ENCODE results near the gene BCL2.
A peak's percentile ranks its signal among the peaks of the same experiment; 100 is the strongest.

BCL2 gene

DNA sequence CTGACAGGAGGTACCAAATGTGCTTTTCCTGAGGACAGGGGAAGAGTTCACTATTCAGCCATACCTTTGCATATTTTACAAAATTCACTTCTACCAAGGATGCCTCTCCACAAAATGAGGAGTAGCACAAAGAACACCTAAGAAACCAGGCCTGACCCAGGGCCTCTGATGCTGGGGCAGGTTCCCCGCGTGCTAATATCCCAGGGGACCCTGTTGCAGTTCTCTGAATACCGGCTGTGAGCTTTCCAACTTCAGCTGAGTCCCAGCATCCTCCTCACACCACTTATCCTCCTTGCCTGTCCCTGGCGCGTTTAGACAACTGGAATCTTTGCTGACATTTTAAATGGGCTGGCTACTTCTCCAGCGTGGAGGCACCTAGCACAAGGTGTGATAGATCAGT, 142.3 kb downstream of the BCL2 start:
- no peak for DNase-seq
- Histone ChIP-seq H4K8ac (ENCODE audit: low read depth, low read length) (no peak overlapping the region), H3K36me3 (ENCODE audit: control insufficient read depth in 1 of 2, insufficient read depth in 2 of 2, low read length in 2 of 2) (no peaks in the 10 kb centered on the region), H3K9me3 (ENCODE audit: insufficient read depth, low read depth, low read length) (no peaks in the 10 kb centered on the region), H4K91ac (ENCODE audit: low read depth, low read length) (no peak overlapping the region), H3K23ac (ENCODE audit: low read length) (no peak overlapping the region), H4K12ac (ENCODE audit: low read depth, low read length) (no peak overlapping the region), H3K9ac (ENCODE audit: low read length) (no peak overlapping the region), H3K4ac (ENCODE audit: low read depth, low read length) (no peak overlapping the region), H3K4me2 (ENCODE audit: low read length) (no peak overlapping the region), H2BK12ac (ENCODE audit: low read length) (no peak overlapping the region), H3K4me3 (ENCODE audit: low read depth, low read length) (no peak overlapping the region), H3K79me2 (ENCODE audit: control insufficient read depth, insufficient read depth, low read length, poor library complexity) (no peaks in the 10 kb centered on the region), H3K18ac (ENCODE audit: low read length) (no peak overlapping the region), H2AK5ac (ENCODE audit: low read length) (no peak overlapping the region), H3K27ac (ENCODE audit: low read depth, low read length) (no peak overlapping the region), H3K4me1 (ENCODE audit: control insufficient read depth in 1 of 2, insufficient read depth in 2 of 2, low read length in 2 of 2) (peaks cover 0 to 2% of the 10 kb centered on the region in 2 experiments), H3K14ac (ENCODE audit: low read length) (no peak overlapping the region), H2BK5ac (ENCODE audit: low read depth, low read length, poor library complexity) (no peak overlapping the region), H2BK120ac (ENCODE audit: insufficient read depth, low read length, poor library complexity) (no peak overlapping the region), H3K79me1 (ENCODE audit: low read length) (no peaks in the 10 kb centered on the region), H2AFZ (ENCODE audit: insufficient read depth, low read length, poor library complexity) (no peak overlapping the region), H3K27me3 (ENCODE audit: insufficient read depth, low read length) (no peaks in the 10 kb centered on the region)
- no CpG with 5 or more reads among the region's 6 CpGs for WGBS (ENCODE audit: extremely low coverage, insufficient coverage, insufficient read length)

DNA sequence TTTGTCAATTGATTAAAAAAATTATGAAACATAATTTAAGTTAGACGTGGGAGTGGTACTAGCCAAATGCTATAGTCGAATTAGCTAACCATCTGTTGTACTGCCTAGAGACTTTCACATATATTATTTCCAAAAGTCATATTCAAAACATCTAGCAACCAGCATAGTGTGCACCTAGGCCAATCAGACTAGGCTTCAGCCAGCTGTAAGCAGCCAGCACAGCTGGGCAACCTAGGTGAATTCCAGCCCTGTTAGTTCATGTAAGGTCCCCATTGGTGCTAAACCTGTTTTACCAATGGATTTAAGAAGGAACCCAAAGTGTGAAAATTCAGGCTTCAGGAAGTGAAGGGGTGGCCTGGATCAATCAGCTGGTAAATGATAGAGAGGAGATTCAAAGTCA, 144.3 kb downstream of the BCL2 start:
- no peaks in the 10 kb centered on the region for H3K36me3 ChIP-seq (ENCODE audit: control insufficient read depth in 1 of 2, insufficient read depth in 2 of 2, low read length in 2 of 2)
- no peak overlapping the region for H3K4ac ChIP-seq (ENCODE audit: low read depth, low read length)
- H2BK5ac ChIP-seq (ENCODE audit: low read depth, low read length, poor library complexity), result no peak overlapping the region
- no peak overlapping the region for H3K9ac ChIP-seq (ENCODE audit: low read length)
- peak; percentile 39 to 62 for DNase-seq
- H3K27me3 ChIP-seq (ENCODE audit: insufficient read depth, low read length), result no peaks in the 10 kb centered on the region
- no peak overlapping the region for H4K8ac ChIP-seq (ENCODE audit: low read depth, low read length)
- no peaks in the 10 kb centered on the region for H3K79me2 ChIP-seq (ENCODE audit: control insufficient read depth, insufficient read depth, low read length, poor library complexity)
- H3K4me1 ChIP-seq (ENCODE audit: control insufficient read depth in 1 of 2, insufficient read depth in 2 of 2, low read length in 2 of 2), result peaks cover 0 to 2% of the 10 kb centered on the region in 2 experiments
- no peak overlapping the region for H3K18ac ChIP-seq (ENCODE audit: low read length)
- no CpG with 5 or more reads among the region's 2 CpGs for whole genome bisulfite sequencing (ENCODE audit: extremely low coverage, insufficient coverage, insufficient read length)
- H2AK5ac ChIP-seq (ENCODE audit: low read length), result no peak overlapping the region
- no peak overlapping the region for H4K12ac ChIP-seq (ENCODE audit: low read depth, low read length)
- no peak overlapping the region for H3K4me2 ChIP-seq (ENCODE audit: low read length)
- H3K14ac ChIP-seq (ENCODE audit: low read length), result no peak overlapping the region
- H4K91ac ChIP-seq (ENCODE audit: low read depth, low read length), result no peak overlapping the region
- H2AFZ ChIP-seq (ENCODE audit: insufficient read depth, low read length, poor library complexity), result no peak overlapping the region
- H2BK12ac ChIP-seq (ENCODE audit: low read length), result no peak overlapping the region
- no peak overlapping the region for H3K23ac ChIP-seq (ENCODE audit: low read length)
- no peaks in the 10 kb centered on the region for H3K79me1 ChIP-seq (ENCODE audit: low read length)
- no peak overlapping the region for H2BK120ac ChIP-seq (ENCODE audit: insufficient read depth, low read length, poor library complexity)
- H3K4me3 ChIP-seq (ENCODE audit: low read depth, low read length), result no peak overlapping the region
- no peak overlapping the region for H3K27ac ChIP-seq (ENCODE audit: low read depth, low read length)
- H3K9me3 ChIP-seq (ENCODE audit: insufficient read depth, low read depth, low read length), result no peaks in the 10 kb centered on the region

DNA sequence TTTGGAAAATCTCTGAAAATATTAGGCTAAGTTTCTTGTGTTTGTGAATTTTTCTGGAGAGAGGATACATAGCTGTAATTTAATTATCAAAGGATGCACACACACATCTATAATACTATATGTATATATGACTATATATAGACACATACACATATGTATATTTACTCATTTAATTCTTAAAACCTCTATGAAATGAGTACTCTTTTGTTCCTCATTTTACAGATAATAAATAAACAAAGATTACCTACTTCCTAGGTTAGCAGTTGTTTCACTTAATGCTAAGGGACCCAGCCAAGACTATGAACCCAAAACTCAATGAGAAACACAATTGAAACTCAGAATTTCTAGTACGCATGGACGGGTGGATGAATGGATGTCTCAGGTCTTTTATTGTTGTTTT, 145.6 kb downstream of the BCL2 start:
- H3K4ac ChIP-seq (ENCODE audit: low read depth, low read length), result no peak overlapping the region
- no peak overlapping the region for H2BK12ac ChIP-seq (ENCODE audit: low read length)
- no peak overlapping the region for H4K8ac ChIP-seq (ENCODE audit: low read depth, low read length)
- no peak overlapping the region for H3K27ac ChIP-seq (ENCODE audit: low read depth, low read length)
- DNase-seq, result no peak
- no CpG with 5 or more reads among the region's 2 CpGs for WGBS (ENCODE audit: extremely low coverage, insufficient coverage, insufficient read length)
- no peaks in the 10 kb centered on the region for H3K27me3 ChIP-seq (ENCODE audit: insufficient read depth, low read length)
- no peak overlapping the region for H2AK5ac ChIP-seq (ENCODE audit: low read length)
- no peaks in the 10 kb centered on the region for H3K9me3 ChIP-seq (ENCODE audit: insufficient read depth, low read depth, low read length)
- no peak overlapping the region for H2AFZ ChIP-seq (ENCODE audit: insufficient read depth, low read length, poor library complexity)
- H3K4me3 ChIP-seq (ENCODE audit: low read depth, low read length), result no peak overlapping the region
- H3K23ac ChIP-seq (ENCODE audit: low read length), result no peak overlapping the region
- no peak overlapping the region for H2BK5ac ChIP-seq (ENCODE audit: low read depth, low read length, poor library complexity)
- peaks cover 0 to 2% of the 10 kb centered on the region in 2 experiments for H3K4me1 ChIP-seq (ENCODE audit: control insufficient read depth in 1 of 2, insufficient read depth in 2 of 2, low read length in 2 of 2)
- H3K18ac ChIP-seq (ENCODE audit: low read length), result no peak overlapping the region
- no peaks in the 10 kb centered on the region for H3K79me1 ChIP-seq (ENCODE audit: low read length)
- H3K36me3 ChIP-seq (ENCODE audit: control insufficient read depth in 1 of 2, insufficient read depth in 2 of 2, low read length in 2 of 2), result no peaks in the 10 kb centered on the region
- H3K14ac ChIP-seq (ENCODE audit: low read length), result no peak overlapping the region
- H3K4me2 ChIP-seq (ENCODE audit: low read length), result no peak overlapping the region
- no peaks in the 10 kb centered on the region for H3K79me2 ChIP-seq (ENCODE audit: control insufficient read depth, insufficient read depth, low read length, poor library complexity)
- no peak overlapping the region for H2BK120ac ChIP-seq (ENCODE audit: insufficient read depth, low read length, poor library complexity)
- H3K9ac ChIP-seq (ENCODE audit: low read length), result no peak overlapping the region
- H4K12ac ChIP-seq (ENCODE audit: low read depth, low read length), result no peak overlapping the region
- H4K91ac ChIP-seq (ENCODE audit: low read depth, low read length), result no peak overlapping the region

DNA sequence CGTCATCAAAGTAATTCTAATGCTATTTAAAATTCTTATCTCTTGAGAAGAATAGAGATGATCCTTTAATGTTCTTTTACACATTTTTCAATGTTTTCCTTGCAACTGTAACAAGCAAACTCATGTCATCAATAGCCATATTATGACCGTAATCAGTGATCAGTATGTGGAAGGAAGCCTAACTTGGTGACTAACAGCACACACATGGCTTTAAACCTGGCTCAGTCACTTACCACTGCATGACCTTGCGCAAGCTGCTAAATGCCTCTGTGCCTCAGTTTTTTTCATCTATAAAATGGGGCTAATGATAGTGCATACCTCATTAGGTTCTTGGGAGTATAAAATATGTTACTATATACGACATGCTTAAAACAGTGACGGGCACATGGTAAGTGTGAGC, 149.7 kb downstream of the BCL2 start:
- Histone ChIP-seq H3K4me1 (ENCODE audit: control insufficient read depth in 1 of 2, insufficient read depth in 2 of 2, low read length in 2 of 2) (no peaks in the 10 kb centered on the region), H4K91ac (ENCODE audit: low read depth, low read length) (no peak overlapping the region), H3K36me3 (ENCODE audit: control insufficient read depth in 1 of 2, insufficient read depth in 2 of 2, low read length in 2 of 2) (no peaks in the 10 kb centered on the region), H2BK12ac (ENCODE audit: low read length) (no peak overlapping the region), H2BK120ac (ENCODE audit: insufficient read depth, low read length, poor library complexity) (no peak overlapping the region), H3K9ac (ENCODE audit: low read length) (no peak overlapping the region), H3K23ac (ENCODE audit: low read length) (no peak overlapping the region), H4K12ac (ENCODE audit: low read depth, low read length) (no peak overlapping the region), H3K9me3 (ENCODE audit: insufficient read depth, low read depth, low read length) (no peaks in the 10 kb centered on the region), H3K27ac (ENCODE audit: low read depth, low read length) (no peak overlapping the region), H2AFZ (ENCODE audit: insufficient read depth, low read length, poor library complexity) (no peak overlapping the region), H3K4me2 (ENCODE audit: low read length) (no peak overlapping the region), H3K4ac (ENCODE audit: low read depth, low read length) (no peak overlapping the region), H3K14ac (ENCODE audit: low read length) (no peak overlapping the region), H2AK5ac (ENCODE audit: low read length) (no peak overlapping the region), H2BK5ac (ENCODE audit: low read depth, low read length, poor library complexity) (no peak overlapping the region), H3K27me3 (ENCODE audit: insufficient read depth, low read length) (no peaks in the 10 kb centered on the region), H3K79me2 (ENCODE audit: control insufficient read depth, insufficient read depth, low read length, poor library complexity) (no peaks in the 10 kb centered on the region), H3K18ac (ENCODE audit: low read length) (no peak overlapping the region), H3K79me1 (ENCODE audit: low read length) (no peaks in the 10 kb centered on the region), H3K4me3 (ENCODE audit: low read depth, low read length) (no peak overlapping the region), H4K8ac (ENCODE audit: low read depth, low read length) (no peak overlapping the region)
- DNase-seq, result no peak
- no CpG with 5 or more reads among the region's 5 CpGs for WGBS (ENCODE audit: extremely low coverage, insufficient coverage, insufficient read length)

All from trophoblast cell (in vitro differentiated cells and primary cell).